GM21528 (cell line): Measurements from ENCODE around the gene DOCK3.
"Not testable (repeated sequence)": the region's sequence is repeated elsewhere in the genome, so short reads cannot be mapped to it uniquely, and the experiment has no call there.

Source experiments
- ATAC-seq: cut with Tn5 transposase; IDR thresholded peaks from one replicate; pipeline ENCODE4 v1.9.1; 2021; ENCODE audit warnings: mild to moderate bottlenecking, moderate library complexity; ENCODE audit not compliant: unreplicated experiment, low FRiP score

Gene DOCK3

GRCh38 chr3:51275111-51275805 lies 600.5 kb downstream of the DOCK3 start:
- ATAC-seq, result no peak

GRCh38 chr3:51276046-51276445 lies 601.3 kb downstream of the DOCK3 start:
- no peak for ATAC-seq

- ATAC-seq, result no peak
Observed at GRCh38 chr3:51279448-51279847, 604.7 kb downstream of the DOCK3 start.

- no peak for ATAC-seq
Observed at GRCh38 chr3:51280176-51280575, 605.4 kb downstream of the DOCK3 start.

GRCh38 chr3:51282931-51283330 lies 608.2 kb downstream of the DOCK3 start:
- ATAC-seq, result no peak

GRCh38 chr3:51283421-51283820 lies 608.7 kb downstream of the DOCK3 start:
- ATAC-seq, result no peak

GRCh38 chr3:51295625-51296024 lies 620.9 kb downstream of the DOCK3 start:
- ATAC-seq, result peak; percentile 72

- no peak for ATAC-seq
Observed at GRCh38 chr3:51297333-51297732, 622.6 kb downstream of the DOCK3 start.

GRCh38 chr3:51304230-51304629 lies 629.5 kb downstream of the DOCK3 start:
- no peak for ATAC-seq

- ATAC-seq, result no peak
Observed at GRCh38 chr3:51306093-51306492, 631.4 kb downstream of the DOCK3 start.

GRCh38 chr3:51307458-51307857 lies 632.7 kb downstream of the DOCK3 start:
- ATAC-seq, result no peak

- ATAC-seq, result not testable (repeated sequence)
Observed at GRCh38 chr3:51307945-51308607, 633.3 kb downstream of the DOCK3 start.

GRCh38 chr3:51311055-51311454 lies 636.3 kb downstream of the DOCK3 start:
- no peak for ATAC-seq

- ATAC-seq, result no peak
Observed at GRCh38 chr3:51328206-51328605, 653.5 kb downstream of the DOCK3 start.

- ATAC-seq, result no peak
Observed at GRCh38 chr3:51330046-51330445, 655.3 kb downstream of the DOCK3 start.

GRCh38 chr3:51332156-51332555 lies 657.4 kb downstream of the DOCK3 start:
- no peak for ATAC-seq

- ATAC-seq, result no peak
Observed at GRCh38 chr3:51333021-51333420, 658.3 kb downstream of the DOCK3 start.

- no peak for ATAC-seq
Observed at GRCh38 chr3:51336261-51336660, 661.5 kb downstream of the DOCK3 start.

GRCh38 chr3:51337666-51338065 lies 662.9 kb downstream of the DOCK3 start:
- no peak for ATAC-seq

- ATAC-seq, result no peak
Observed at GRCh38 chr3:51338632-51339031, 663.9 kb downstream of the DOCK3 start.

- ATAC-seq, result no peak
Observed at GRCh38 chr3:51340013-51340829, 665.5 kb downstream of the DOCK3 start.
